ENCODE data around the gene DHX29.

The DHX29 gene

DNA sequence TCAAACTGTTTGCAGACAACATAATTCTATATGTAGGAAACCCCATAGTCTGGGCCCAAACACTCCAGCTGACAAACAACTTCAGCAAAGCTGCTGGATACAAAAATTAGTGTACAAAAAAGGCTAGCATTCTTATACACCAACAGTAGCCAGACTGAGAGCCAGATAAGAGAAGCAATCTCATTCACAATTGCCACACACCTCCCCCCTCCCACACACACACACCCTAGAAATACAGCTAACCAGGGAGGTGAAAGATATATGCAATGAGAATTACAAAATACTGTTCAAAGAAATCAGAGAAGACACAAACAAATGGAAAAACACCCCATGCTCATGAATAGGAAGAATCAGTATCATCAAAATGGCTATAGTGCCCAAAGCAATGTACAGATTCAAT, 9.3 kb upstream of the DHX29 start:
- DNase-seq (ENCODE audit: low read depth in 3 of 3) = no peak

DNA sequence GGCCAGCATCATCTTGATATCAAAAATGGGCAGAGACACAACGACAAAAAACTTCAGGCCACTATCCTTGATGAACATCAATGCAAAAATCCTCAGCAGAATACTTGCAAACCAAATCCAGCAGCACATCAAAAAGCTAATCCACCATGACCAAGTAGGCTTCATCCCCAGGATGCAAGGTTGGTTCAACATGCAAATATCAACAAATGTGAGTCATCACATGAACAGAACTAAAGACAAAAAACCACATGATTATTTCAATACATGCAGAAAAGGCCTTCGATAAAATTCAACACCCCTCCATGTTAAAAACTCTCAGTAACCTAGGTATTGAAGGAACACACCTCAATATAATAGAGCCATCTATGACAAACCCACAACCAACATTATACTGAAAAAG, 8.8 kb upstream of the DHX29 start:
- DNase-seq (ENCODE audit: low read depth in 3 of 3) = no peak

DNA sequence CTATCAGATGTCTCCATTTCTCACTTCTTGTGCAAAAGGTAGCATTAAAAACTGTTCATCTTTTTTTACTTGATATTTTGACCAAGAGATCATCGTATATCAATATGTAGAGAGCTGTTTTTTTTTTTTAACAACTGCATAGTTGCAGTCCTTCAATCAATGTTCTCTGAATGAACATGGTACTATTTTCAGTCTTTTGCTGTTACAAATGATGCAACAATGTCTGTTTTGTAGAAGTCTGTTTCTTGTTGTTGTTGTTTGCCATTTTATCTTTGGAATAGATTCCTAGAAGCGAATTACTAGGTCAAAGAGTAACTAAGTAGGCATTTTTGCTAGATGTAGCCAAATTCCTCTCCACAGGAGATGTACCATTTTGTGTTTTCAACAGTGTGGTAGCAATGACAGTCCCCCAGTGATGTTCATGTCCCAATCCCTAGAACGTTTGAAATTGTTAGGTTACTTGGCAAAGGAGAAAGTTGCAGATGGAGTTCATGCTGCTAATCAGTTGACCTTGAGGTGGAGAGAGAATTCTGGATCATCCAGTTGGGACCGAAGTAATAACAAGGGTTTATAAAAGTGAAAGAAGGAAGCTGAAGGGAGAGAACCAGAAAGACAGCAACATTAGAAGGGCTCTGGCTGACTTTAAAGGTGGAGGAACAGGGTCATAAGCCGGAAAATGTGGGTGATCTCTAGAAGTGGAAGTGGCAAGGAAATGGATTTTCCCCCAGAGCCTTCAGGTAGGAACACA, 6.5 kb upstream of the DHX29 start:
- DNase-seq (ENCODE audit: low read depth in 3 of 3) = no peak

DNA sequence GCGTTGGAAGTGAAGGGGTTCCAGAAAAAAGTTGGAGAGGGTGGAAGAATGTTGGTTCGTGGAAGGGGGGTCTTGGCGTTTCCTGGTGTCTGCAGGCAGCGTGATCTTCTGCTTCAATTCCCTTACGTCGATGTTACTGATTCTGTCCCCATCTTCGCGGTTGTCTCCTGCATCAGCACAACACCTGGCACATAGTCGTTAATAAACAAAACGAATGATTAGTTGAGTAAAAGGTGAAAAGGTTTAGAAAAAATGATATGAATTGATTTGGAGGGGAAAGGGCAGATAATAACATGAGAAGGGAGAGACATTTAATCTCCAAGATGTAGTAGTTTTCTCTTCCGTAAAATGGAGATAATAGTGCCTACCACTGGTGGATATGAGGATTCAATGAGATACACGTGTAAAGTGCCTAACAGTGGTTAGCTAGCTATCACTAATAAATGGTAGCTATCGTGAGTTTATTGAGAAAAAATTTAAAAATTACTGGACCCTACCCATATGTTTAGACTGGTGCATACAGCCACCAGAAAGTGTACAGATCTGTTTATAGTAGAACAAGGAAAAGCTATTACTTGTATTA, 851 bp upstream of the DHX29 start:
- DNase-seq (ENCODE audit: low read depth in 3 of 3) = no peak

DNA sequence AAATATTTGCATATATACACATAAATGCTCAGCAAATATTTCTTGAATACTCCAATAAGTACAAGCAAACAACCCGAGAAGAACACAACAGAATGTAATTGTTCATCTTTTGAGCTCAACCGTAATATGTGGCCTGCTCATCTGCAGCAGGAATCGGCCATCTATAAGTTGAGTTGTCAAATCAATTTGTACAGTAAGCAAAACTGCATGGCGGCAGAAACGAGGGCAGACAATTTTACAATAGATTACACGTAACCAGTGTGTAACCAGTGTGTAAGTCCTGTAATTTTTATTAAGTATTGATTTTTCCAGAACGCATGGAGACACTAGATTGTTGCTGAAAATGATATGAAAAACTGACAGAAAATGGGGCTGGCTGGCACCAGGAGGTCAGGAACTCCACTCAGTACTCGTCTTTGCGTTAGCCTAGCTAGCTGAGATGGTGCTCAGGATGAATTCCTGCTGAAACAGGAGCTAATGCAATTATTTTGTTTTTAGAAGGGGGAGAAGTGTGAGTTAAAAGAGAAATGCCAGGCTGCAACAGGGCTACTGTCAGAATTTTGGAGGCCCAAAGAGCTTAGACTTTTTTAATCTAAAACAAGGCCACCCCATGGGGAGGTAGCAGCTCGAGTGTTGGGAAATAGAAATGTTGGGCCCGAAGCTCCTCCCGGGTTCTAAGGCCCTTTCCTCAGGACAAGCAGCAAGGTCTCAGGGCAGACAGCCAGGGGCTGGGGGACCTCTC, 682 bp downstream of the DHX29 start:
- DNase-seq (ENCODE audit: low read depth in 3 of 3) = no peak

- no peak for DNase-seq (ENCODE audit: low read depth in 3 of 3)
These were observed 2.1 kb downstream of the DHX29 start for GRCh38 chr5:55305345-55305744.

DNA sequence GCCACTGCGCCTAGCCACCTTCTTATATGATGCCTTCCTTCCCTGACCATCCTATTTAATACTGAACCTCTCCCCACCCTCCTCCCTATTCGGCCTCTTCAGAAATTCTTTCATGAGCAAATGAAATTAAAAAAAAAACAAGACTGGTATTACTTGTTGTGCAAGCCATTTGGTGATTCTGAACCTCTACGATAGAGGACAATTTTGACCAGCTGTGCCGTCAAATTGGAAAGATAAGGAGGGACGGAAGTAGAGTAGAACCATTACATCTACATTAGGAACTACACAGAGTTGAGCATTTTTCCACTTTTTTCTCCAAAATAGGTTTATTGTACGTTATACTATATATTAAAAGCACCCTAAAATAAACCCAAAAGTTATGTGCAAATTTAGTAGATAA, 2.9 kb downstream of the DHX29 start:
- no peak for DNase-seq (ENCODE audit: low read depth in 3 of 3)

- DNase-seq (ENCODE audit: low read depth in 3 of 3) = no peak
These were observed 4.2 kb downstream of the DHX29 start for GRCh38 chr5:55303238-55303690.

DNA sequence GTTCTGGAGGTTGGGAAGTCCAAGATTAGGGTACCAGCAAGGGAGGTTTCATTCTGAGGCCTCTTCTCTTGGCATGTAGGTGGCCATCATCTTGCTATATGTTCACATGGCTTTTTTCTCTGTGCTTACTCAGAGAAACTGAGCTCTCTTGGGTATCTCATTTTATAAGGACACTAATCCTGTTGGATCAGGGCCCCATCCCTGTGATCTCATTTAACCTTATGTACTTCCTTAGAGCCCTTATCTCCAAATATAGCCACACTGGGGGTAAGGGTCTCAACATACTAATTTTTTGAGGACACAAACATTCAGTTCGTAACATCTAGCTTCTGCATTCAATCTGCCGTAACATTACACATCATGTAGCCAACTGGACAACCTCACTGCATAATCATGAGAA, 6.6 kb downstream of the DHX29 start:
- no peak for DNase-seq (ENCODE audit: low read depth in 3 of 3)

- no peak for DNase-seq (ENCODE audit: low read depth in 3 of 3)
These were observed 12.6 kb downstream of the DHX29 start for GRCh38 chr5:55294935-55295334.

DNA sequence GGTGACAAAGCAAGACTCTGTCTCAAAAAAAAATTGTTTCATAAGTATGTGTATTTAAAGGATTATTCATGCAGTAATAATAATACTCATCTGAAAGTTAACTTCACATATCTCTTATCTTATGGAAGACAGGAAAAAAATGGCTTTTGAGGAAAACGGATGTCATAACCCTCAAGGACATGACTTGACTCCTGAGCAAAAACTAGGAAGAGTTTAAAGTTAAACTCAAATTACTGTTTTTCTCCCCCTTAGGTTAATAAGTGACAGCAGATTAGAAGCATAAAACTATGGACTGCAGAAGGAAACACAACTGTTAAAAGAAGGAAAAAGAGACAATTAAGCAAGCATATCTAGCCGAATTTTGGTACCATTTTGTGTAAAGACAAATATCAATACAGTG, 16.5 kb downstream of the DHX29 start:
- DNase-seq (ENCODE audit: low read depth in 3 of 3) = no peak

DNA sequence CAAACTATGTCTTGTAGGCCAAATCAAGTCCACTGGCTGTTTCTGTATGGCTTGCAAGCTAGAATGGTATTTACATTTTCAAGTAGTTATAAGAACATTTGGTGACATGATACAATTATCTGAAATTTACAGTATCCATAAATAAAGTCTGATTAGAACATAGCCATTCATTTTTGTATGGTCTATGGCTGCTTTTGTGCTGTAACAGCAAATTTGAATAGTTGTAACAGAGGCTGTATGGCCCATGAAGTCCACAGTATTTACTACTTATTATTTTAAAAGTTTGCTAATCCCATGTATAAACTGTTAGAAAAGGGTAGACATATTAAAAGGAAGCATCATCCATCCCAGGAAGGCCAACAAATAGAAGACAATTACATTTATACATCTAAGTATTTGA, 17.7 kb downstream of the DHX29 start:
- no peak for DNase-seq (ENCODE audit: low read depth in 3 of 3)

DNA sequence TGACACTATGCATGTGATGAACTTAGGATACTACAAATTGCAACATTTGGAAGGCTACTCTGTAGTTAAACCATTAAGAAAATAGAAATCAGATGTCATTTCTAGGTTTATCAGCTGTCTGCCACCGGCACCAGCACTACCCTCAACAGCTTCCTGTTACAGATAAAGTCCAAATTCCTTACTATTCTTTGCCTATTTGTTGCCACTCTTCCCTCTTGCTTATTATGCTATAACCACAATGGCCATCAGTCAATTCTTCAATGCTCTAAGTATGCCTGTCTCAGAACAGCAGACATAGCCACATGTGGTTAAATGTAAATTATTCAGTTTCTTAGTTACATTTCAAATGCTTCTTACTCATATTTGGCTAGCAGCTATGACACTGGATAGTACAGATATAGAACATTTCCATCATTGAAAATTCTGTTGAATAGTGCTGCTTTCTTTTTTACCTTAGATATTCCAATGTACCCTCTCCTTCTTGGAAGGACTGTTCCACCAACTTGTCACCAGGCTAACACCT, 21.0 kb downstream of the DHX29 start:
- DNase-seq (ENCODE audit: low read depth in 3 of 3) = no peak

- no peak for DNase-seq (ENCODE audit: low read depth in 3 of 3)
These were observed 28.7 kb downstream of the DHX29 start for GRCh38 chr5:55278778-55279177.

DNA sequence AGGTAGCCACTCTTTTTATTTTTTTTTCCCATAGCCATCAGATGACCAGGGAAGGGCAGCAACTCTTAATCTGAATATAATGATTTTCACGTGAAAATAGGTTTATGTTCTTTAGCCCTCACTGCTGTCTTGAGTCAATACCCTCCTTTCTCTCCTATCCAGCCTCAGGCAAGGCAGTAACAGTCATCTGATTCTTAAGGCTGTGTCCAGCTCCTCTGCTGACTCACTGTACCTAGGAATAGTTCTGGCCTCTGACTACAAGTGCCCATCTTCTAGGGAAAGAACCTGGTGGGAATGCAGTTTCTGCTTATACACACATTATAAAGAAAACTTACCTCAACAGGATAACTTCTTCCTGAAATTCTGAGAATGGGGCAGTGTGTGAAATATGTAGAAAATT, 30.7 kb downstream of the DHX29 start:
- no peak for DNase-seq (ENCODE audit: low read depth in 3 of 3)

DNA sequence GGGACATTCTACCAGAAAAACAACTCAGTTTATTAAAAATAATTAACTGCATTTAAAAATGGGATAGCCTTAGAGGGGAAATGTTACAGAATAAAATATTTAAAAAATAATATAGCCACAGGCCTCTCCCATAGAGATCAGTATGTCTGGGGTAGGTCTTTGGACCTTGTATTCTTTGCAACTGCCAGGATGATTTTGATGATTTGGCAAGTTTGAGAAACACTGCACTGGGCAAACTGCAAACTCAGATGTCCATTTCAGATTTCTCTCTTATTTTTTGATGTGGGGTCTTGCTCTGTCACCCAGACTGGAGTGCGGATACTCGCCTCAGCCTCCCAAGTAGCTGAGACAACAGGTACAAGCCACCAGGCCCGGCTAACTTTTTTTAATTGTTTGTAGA, 49.2 kb downstream of the DHX29 start:
- DNase-seq (ENCODE audit: low read depth in 3 of 3) = no peak

DNA sequence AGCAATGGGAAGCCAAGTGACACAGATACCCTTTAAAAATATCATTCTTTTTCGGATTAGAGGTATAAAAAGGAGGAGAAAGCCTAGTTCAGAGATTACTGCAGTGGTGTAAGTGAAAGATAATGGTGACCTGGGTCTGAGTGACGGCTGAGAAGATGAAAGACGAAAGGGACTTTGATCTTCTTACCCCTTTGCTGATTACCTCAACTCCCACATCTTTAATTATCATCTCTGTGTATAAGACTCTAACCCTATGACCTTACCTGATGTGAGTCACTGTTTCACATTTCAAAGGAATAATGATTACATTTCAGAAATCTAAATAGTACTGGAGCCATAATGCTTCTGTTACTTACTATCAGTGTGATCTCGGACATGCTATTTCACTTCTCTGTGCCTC, 52.7 kb downstream of the DHX29 start:
- no peak for DNase-seq (ENCODE audit: low read depth in 3 of 3)

DNA sequence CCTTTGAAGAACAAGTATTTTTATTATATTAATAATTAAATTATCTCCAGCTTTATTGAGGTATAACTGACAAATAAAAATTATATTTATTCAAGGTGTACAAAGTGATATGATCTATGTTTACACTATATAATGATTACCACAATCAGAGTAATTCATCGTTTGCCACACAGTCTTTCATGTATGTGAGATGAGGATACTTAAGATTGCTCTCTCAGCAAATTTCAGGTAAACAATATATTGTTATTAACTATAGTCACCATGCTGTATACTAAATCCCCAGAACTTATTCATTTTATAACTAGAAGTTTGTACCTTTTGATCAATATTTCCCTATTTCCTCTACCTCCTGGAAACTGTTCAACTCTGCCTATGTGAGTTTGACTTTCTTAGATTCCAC, 57.4 kb downstream of the DHX29 start:
- no peak for DNase-seq (ENCODE audit: low read depth in 3 of 3)

DNA sequence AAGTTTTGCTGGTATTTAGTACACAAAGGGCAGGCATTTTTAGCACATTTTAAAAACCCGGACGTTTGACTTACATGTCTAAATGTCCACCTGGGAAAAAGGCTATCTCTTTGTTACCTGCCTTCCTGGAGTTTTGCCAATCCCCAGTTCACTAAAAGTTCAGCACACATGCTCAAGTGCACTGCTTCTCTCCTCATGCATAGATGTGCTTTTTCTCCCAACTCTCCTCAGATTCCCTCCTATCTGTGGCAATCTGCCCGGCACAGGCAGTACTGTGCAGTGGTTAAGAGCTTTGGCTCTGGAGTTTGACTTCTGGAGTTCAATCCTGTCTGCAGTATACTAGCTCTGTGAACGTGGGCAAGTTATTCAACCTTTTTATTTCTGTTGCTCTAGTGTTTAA, 65.7 kb downstream of the DHX29 start:
- no peak for DNase-seq (ENCODE audit: low read depth in 3 of 3)

DNA sequence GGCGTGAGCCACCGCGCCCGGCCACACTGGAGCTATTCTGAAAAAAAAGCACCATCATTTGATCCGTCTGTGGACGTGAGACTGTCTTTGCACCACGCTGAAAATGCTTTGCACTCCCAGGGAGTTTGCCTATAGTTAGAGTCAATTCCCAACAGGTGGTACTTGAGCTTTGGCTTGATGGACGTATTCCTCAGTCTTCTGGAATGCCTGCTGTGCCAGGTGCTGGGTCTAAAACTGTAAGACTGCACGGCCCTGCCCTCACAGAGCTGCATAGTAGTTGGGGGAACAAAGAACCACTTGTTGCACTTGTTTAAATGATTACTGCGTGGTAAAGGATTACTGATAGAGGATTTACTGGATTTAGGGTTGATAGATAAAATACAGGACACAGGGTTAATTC, 70.7 kb downstream of the DHX29 start:
- no peak for DNase-seq (ENCODE audit: low read depth in 3 of 3)

DNA sequence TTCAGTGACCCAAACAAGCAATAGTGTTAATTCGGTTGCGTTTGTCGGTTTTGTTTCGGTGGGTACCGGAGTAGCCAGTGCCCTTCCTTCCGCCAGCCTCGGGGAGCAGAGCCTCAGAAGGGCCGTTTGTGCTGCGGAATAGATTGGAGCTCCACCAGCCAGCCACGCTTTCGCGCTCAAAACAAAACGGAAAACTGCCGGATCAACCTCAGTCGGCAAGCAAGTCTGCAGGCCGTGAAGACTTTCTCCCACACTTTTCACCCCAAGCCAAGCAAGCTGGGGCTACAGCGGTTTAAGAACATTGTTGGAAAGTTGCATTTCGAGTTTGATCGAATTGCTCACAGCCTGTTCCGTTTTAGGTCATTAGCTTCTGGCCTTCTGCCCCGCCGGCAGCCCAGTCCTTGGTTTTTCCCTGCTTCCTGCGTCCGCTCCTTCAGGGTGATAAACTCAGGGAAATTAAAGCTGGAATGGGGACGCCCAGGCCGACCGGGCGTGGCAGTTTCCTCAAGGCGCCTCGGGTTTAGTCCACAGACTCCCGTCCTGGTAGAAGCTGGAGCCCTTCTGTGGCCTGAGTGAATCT, 73.3 kb downstream of the DHX29 start:
- no peak for DNase-seq (ENCODE audit: low read depth in 3 of 3)
